Astrocyte (in vitro differentiated cells and primary cell): ENCODE measurements around the gene WDR86. TPM values are rescaled to one million over a fixed set of nuclear protein-coding genes. Genes with fewer than 3 reads are reported as not detected.
A peak's percentile ranks its signal among the peaks of the same experiment; 100 is the strongest.

Source experiments
- DNase-seq: peaks from one replicate; pipeline ENCODE4 v3.0.0-alpha.2; 2010; ENCODE audit warnings: low read depth
- FAIRE-seq: peaks from 2 replicates; lab custom pipeline; 2011; peaks lifted over from hg19 to GRCh38; lab: Jason Lieb, UNC
- H2AFZ ChIP-seq: 2 replicates; pipeline ENCODE4 v1.6.0; 2012; ENCODE audit warnings: low read depth, low read length, inconsistent platforms
- H3K27ac ChIP-seq: 2 replicates; pipeline ENCODE4 v1.5.1; 2011; ENCODE audit warnings: low read depth, low read length, inconsistent platforms
- H3K27me3 ChIP-seq: 2 replicates; pipeline ENCODE4 v1.6.0; 2011; ENCODE audit warnings: low read length, inconsistent platforms; ENCODE audit not compliant: insufficient read depth
- H3K36me3 ChIP-seq: 2 replicates; pipeline ENCODE4 v1.5.1; 2011; ENCODE audit warnings: low read length, inconsistent platforms; ENCODE audit not compliant: insufficient read depth
- H3K4me1 ChIP-seq: 2 replicates; pipeline ENCODE4 v1.5.1; 2011; ENCODE audit warnings: low read length, inconsistent platforms; ENCODE audit not compliant: insufficient read depth
- H3K4me2 ChIP-seq: 2 replicates; pipeline ENCODE4 v1.6.0; 2012; ENCODE audit warnings: low read length, inconsistent platforms
- H3K4me3 ChIP-seq: 2 replicates; pipeline ENCODE4 v1.5.1; 2011; ENCODE audit warnings: low read depth, mild to moderate bottlenecking, low read length, inconsistent platforms; ENCODE audit not compliant: insufficient read depth
- H3K79me2 ChIP-seq: 2 replicates; pipeline ENCODE4 v1.6.0; 2012; ENCODE audit warnings: mild to moderate bottlenecking, low read length, inconsistent platforms; ENCODE audit not compliant: insufficient read depth
- H3K9ac ChIP-seq: 2 replicates; pipeline ENCODE4 v1.6.0; 2012; ENCODE audit warnings: mild to moderate bottlenecking, low read length, inconsistent platforms
- H3K9me3 ChIP-seq: 2 replicates; pipeline ENCODE4 v1.5.1; 2012; ENCODE audit warnings: low read depth, mild to moderate bottlenecking, low read length, inconsistent platforms; ENCODE audit not compliant: insufficient read depth
- H4K20me1 ChIP-seq: 2 replicates; pipeline ENCODE4 v1.6.0; 2012; ENCODE audit warnings: low read length, inconsistent platforms; ENCODE audit not compliant: insufficient read depth
- H3K27ac Mint-ChIP-seq: one replicate; pipeline ENCODE4 v1.8.0; 2021; ENCODE audit warnings: mild to moderate bottlenecking, mixed read lengths; ENCODE audit not compliant: unreplicated experiment
- H3K27me3 Mint-ChIP-seq: one replicate; pipeline ENCODE4 v1.8.0; 2021; ENCODE audit warnings: low read depth, mixed read lengths; ENCODE audit not compliant: unreplicated experiment
- H3K36me3 Mint-ChIP-seq: one replicate; pipeline ENCODE4 v1.8.0; 2021; ENCODE audit warnings: low read depth, mixed read lengths; ENCODE audit not compliant: unreplicated experiment
- H3K4me1 Mint-ChIP-seq: one replicate; pipeline ENCODE4 v1.8.0; 2021; ENCODE audit warnings: low read depth, mixed read lengths; ENCODE audit not compliant: unreplicated experiment
- H3K4me3 Mint-ChIP-seq: one replicate; pipeline ENCODE4 v1.8.0; 2021; ENCODE audit warnings: mild to moderate bottlenecking, moderate library complexity, mixed read lengths; ENCODE audit not compliant: unreplicated experiment
- H3K9me3 Mint-ChIP-seq: one replicate; pipeline ENCODE4 v1.8.0; 2021; ENCODE audit warnings: mild to moderate bottlenecking, mixed read lengths; ENCODE audit not compliant: unreplicated experiment
- CTCF ChIP-seq: IDR thresholded peaks from 2 replicates; pipeline ENCODE4 v1.5.1; 2011; ENCODE audit warnings: low read depth, mild to moderate bottlenecking, inconsistent platforms, low read length, moderate library complexity; ENCODE audit not compliant: insufficient read depth
- EZH2 ChIP-seq: IDR thresholded peaks from 2 replicates; pipeline ENCODE4 v1.6.1; 2012; ENCODE audit warnings: mild to moderate bottlenecking, low read length, inconsistent platforms; ENCODE audit not compliant: insufficient read depth
- total RNA-seq: library from RNA; stranded (reverse); gene quantifications from 2 replicates; pipeline ENCODE4 v1.2.1, GENCODE V29; 2021

WDR86 gene
- total RNA-seq, 1 donor from 2014 or later = 3.6 TPM

GRCh38 chr7:151381348-151382078 lies 28.3 kb downstream of the WDR86 start:
- Mint-ChIP-seq H3K9me3 (peaks cover 3% of the 10 kb centered on the region), H3K36me3 (peaks cover 24% of the 10 kb centered on the region), H3K4me3 (no peak overlapping the region), H3K27ac (no peak overlapping the region), H3K27me3 (peaks cover 56% of the 10 kb centered on the region), H3K4me1 (no peaks in the 10 kb centered on the region)
- H3K79me2 ChIP-seq = no peaks in the 10 kb centered on the region
- no peaks in the 10 kb centered on the region for H3K9me3 ChIP-seq
- DNase-seq (no peak), FAIRE-seq (no peak)
- peak overlapping the region; percentile 44 for H3K4me2 ChIP-seq
- no peak overlapping the region for H3K9ac ChIP-seq
- no peaks in the 10 kb centered on the region for H3K36me3 ChIP-seq
- peaks cover 3% of the 10 kb centered on the region for H3K4me1 ChIP-seq
- H4K20me1 ChIP-seq = peaks cover 4% of the 10 kb centered on the region
- TF ChIP-seq EZH2 (peak; percentile 86), CTCF (no peak)
- H3K27me3 ChIP-seq = peaks cover 34% of the 10 kb centered on the region
- H3K4me3 ChIP-seq = no peak overlapping the region
- H2AFZ ChIP-seq = no peak overlapping the region
- H3K27ac ChIP-seq = no peak overlapping the region

DNA sequence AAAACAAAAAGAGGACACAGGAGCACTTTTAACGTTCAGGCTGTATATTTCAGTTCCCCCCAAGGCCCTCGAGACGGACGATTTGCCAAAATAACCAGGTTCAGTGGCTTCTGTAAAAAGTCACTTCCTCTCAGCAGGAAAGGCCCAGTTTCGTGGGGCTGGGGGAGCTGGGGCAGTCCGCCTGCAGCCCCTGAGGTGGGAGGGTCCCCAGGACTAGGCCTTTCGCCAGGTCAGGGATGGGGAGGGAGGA lies 28.8 kb downstream of the WDR86 start:
- Mint-ChIP-seq H3K4me1 (no peaks in the 10 kb centered on the region), H3K27ac (no peak overlapping the region), H3K4me3 (no peak overlapping the region), H3K9me3 (peaks cover 3% of the 10 kb centered on the region), H3K27me3 (peaks cover 52% of the 10 kb centered on the region), H3K36me3 (peaks cover 24% of the 10 kb centered on the region)
- no peak for DNase-seq
- Histone ChIP-seq H3K27ac (no peak overlapping the region), H3K27me3 (peaks cover 34% of the 10 kb centered on the region), H2AFZ (no peak overlapping the region), H3K36me3 (no peaks in the 10 kb centered on the region), H3K4me3 (no peak overlapping the region), H3K4me1 (peaks cover 3% of the 10 kb centered on the region), H3K4me2 (no peak overlapping the region), H3K9me3 (no peaks in the 10 kb centered on the region), H3K9ac (no peak overlapping the region), H4K20me1 (peaks cover 4% of the 10 kb centered on the region), H3K79me2 (no peaks in the 10 kb centered on the region)
- no peak for FAIRE-seq
- no peak for TF ChIP-seq CTCF
- TF ChIP-seq EZH2 = no peak
